ENCODE data around the gene TLCD2. TPM values are rescaled to one million over a fixed set of nuclear protein-coding genes. Genes with fewer than 3 reads are reported as not detected.

TLCD2 gene
- total and polyA plus RNA-seq, 2 of the 13 experiments (the other 11 are each of a cell fraction or from before 2014, with no cell fraction given): 0.90 to 1.1 TPM

DNA sequence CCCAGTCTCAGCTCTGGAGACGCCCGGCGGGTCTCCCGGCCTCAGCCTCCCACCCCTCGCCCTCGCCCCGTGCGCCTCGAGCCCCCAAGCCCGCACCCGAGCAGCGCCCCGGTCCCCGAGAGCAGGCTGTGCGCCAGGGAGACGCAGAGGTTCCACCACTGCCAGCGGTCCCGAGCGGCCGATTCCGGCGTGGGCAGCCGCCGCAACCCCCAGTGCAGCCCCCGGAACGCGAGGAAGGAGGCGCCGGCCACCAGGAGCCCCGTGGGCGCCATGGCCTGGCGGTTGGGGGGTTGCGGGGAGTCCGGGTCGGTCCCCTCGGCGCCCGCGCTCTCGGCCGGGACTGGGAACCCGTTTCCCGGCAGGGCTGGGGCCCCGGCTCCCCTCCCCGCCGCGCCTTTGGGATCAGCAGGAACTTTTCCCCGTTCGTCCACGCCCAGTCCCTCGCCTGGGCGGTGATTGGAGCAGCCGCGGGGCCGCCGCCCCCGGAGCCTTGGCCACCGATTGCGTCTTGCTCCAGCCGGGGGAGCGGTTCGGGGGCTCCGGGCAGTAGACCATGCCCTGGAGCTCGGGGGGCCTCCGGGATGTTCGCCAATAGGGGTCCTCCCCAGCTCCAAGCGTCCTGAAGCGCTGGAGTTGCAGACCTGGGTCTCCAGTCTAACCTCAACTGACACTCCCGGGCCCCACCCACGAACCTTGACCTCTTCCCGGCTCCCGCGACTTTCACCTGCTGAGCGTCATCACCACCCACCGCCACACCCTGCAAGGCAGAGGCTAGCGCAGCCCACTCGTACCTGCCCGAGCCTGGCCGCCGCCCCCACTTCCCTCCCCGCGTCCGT is at the start of gene TLCD2 (continued):
- TF ChIP-seq, protein P1, sequence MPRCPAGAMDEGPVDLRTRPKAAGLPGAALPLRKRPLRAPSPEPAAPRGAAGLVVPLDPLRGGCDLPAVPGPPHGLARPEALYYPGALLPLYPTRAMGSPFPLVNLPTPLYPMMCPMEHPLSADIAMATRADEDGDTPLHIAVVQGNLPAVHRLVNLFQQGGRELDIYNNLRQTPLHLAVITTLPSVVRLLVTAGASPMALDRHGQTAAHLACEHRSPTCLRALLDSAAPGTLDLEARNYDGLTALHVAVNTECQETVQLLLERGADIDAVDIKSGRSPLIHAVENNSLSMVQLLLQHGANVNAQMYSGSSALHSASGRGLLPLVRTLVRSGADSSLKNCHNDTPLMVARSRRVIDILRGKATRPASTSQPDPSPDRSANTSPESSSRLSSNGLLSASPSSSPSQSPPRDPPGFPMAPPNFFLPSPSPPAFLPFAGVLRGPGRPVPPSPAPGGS (CRISPR knock-in tag; IDR thresholded peaks at IDR 0.05): no peak
- TF ChIP-seq, protein P2, sequence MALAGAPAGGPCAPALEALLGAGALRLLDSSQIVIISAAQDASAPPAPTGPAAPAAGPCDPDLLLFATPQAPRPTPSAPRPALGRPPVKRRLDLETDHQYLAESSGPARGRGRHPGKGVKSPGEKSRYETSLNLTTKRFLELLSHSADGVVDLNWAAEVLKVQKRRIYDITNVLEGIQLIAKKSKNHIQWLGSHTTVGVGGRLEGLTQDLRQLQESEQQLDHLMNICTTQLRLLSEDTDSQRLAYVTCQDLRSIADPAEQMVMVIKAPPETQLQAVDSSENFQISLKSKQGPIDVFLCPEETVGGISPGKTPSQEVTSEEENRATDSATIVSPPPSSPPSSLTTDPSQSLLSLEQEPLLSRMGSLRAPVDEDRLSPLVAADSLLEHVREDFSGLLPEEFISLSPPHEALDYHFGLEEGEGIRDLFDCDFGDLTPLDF (CRISPR knock-in tag; IDR thresholded peaks at IDR 0.05): no peak
- peak; percentile 41; the same call in 1 of the 2 replicates for TF ChIP-seq TBX2 (CRISPR knock-in tag; IDR thresholded peaks at IDR 0.05; ENCODE audit: borderline replicate concordance)
- TF ChIP-seq SOX5 (CRISPR knock-in tag; IDR thresholded peaks at IDR 0.05; ENCODE audit: borderline replicate concordance): peak; percentile 33; the same call in 1 of the 2 replicates
- TF ChIP-seq ZBTB7B (CRISPR knock-in tag; IDR thresholded peaks at IDR 0.05): peak; percentile 41; the same call in 1 of the 2 replicates
- no peak for TF ChIP-seq SALL2 (CRISPR knock-in tag; IDR thresholded peaks at IDR 0.05)
- peak; percentile 38; the same call in 1 of the 2 replicates for TF ChIP-seq CHD2 (IDR thresholded peaks at IDR 0.05; ENCODE audit: low read depth, low read length)
- peak; percentile 47; the same call in 1 of the 2 replicates for TF ChIP-seq CBFB (CRISPR knock-in tag; IDR thresholded peaks at IDR 0.05)
- TF ChIP-seq, protein P3, sequence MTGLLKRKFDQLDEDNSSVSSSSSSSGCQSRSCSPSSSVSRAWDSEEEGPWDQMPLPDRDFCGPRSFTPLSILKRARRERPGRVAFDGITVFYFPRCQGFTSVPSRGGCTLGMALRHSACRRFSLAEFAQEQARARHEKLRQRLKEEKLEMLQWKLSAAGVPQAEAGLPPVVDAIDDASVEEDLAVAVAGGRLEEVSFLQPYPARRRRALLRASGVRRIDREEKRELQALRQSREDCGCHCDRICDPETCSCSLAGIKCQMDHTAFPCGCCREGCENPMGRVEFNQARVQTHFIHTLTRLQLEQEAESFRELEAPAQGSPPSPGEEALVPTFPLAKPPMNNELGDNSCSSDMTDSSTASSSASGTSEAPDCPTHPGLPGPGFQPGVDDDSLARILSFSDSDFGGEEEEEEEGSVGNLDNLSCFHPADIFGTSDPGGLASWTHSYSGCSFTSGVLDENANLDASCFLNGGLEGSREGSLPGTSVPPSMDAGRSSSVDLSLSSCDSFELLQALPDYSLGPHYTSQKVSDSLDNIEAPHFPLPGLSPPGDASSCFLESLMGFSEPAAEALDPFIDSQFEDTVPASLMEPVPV (CRISPR knock-in tag; IDR thresholded peaks at IDR 0.05): 0 out of 2 replicates have a peak, but pooled peaks have one; percentile 55
- TF ChIP-seq ELF3 (CRISPR knock-in tag; IDR thresholded peaks at IDR 0.05): peak; percentile 24; the same call in 1 of the 2 replicates
- TF ChIP-seq CBX5 (CRISPR knock-in tag; IDR thresholded peaks at IDR 0.05; ENCODE audit: borderline replicate concordance): no peak
- no peak for TF ChIP-seq XRCC5 (optimal IDR thresholded peaks at IDR 0.05; ENCODE audit: low read length)
- TF ChIP-seq, protein P4, sequence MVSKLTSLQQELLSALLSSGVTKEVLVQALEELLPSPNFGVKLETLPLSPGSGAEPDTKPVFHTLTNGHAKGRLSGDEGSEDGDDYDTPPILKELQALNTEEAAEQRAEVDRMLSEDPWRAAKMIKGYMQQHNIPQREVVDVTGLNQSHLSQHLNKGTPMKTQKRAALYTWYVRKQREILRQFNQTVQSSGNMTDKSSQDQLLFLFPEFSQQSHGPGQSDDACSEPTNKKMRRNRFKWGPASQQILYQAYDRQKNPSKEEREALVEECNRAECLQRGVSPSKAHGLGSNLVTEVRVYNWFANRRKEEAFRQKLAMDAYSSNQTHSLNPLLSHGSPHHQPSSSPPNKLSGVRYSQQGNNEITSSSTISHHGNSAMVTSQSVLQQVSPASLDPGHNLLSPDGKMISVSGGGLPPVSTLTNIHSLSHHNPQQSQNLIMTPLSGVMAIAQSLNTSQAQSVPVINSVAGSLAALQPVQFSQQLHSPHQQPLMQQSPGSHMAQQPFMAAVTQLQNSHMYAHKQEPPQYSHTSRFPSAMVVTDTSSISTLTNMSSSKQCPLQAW (CRISPR knock-in tag; IDR thresholded peaks at IDR 0.05): peak; percentile 29; the same call in 1 of the 2 replicates
- TF ChIP-seq MBNL3 (CRISPR knock-in tag; conservative IDR thresholded peaks at IDR 0.05): no peak
- no peak for TF ChIP-seq ZNF451 (CRISPR knock-in tag; IDR thresholded peaks at IDR 0.05)
- TF ChIP-seq ARNT2 (CRISPR knock-in tag; IDR thresholded peaks at IDR 0.05; ENCODE audit: low read depth): peak; percentile 79; the same call in 1 of the 2 replicates
- no peak for TF ChIP-seq ZNF30 (CRISPR knock-in tag; IDR thresholded peaks at IDR 0.05)
- TF ChIP-seq, protein P5, sequence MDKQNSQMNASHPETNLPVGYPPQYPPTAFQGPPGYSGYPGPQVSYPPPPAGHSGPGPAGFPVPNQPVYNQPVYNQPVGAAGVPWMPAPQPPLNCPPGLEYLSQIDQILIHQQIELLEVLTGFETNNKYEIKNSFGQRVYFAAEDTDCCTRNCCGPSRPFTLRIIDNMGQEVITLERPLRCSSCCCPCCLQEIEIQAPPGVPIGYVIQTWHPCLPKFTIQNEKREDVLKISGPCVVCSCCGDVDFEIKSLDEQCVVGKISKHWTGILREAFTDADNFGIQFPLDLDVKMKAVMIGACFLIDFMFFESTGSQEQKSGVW (CRISPR knock-in tag; IDR thresholded peaks at IDR 0.05; ENCODE audit: borderline replicate concordance): no peak
- no peak for TF ChIP-seq NAIF1 (CRISPR knock-in tag; IDR thresholded peaks at IDR 0.05; ENCODE audit: borderline replicate concordance)
- TF ChIP-seq NCOR1 (IDR thresholded peaks at IDR 0.05; ENCODE audit: borderline replicate concordance, low read length): peak; percentile 20; the same call in 1 of the 2 replicates
- TF ChIP-seq, protein P6, sequence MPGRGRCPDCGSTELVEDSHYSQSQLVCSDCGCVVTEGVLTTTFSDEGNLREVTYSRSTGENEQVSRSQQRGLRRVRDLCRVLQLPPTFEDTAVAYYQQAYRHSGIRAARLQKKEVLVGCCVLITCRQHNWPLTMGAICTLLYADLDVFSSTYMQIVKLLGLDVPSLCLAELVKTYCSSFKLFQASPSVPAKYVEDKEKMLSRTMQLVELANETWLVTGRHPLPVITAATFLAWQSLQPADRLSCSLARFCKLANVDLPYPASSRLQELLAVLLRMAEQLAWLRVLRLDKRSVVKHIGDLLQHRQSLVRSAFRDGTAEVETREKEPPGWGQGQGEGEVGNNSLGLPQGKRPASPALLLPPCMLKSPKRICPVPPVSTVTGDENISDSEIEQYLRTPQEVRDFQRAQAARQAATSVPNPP (CRISPR knock-in tag; IDR thresholded peaks at IDR 0.05): no peak

All from HepG2 (cell line).